Naive thymus-derived CD4-positive, alpha-beta T cell (primary cell): ENCODE measurements around the gene ACOXL. TPM values are rescaled to one million over a fixed set of nuclear protein-coding genes. Genes with fewer than 3 reads are reported as not detected.

ENCODE experiments used
- ATAC-seq: fragments of 150-1000 bp; cut with Tn5 transposase; 2 replicates; pipeline ENCODE4 v1.10.0; 2021; ENCODE audit warnings: mild to moderate bottlenecking, moderate library complexity
- CTCF ChIA-PET: fragments of 350-600 bp; sonication (Branson Sonifier 250); formaldehyde crosslinking; loops from one replicate; lab custom pipeline; 2021; ENCODE audit warnings: antibody characterized with exemption; lab: Charles Lee
- POLR2A ChIA-PET: fragments of 350-600 bp; sonication (Branson Sonifier 250); formaldehyde crosslinking; loops from one replicate; lab custom pipeline; 2021; ENCODE audit warnings: antibody characterized with exemption, inconsistent platforms; lab: Charles Lee
- DNase-seq, 9 donors: peaks; one replicate each; pipeline versions ENCODE4 v3.0.0 to v3.0.0-alpha.2; 2020 to 2022; ENCODE audit warnings: mixed read lengths in 1 of 9
- H3K27ac ChIP-seq: one replicate; pipeline ENCODE4 v1.7.0; 2013; ENCODE audit warnings: mild to moderate bottlenecking, low read depth, low read length, moderate library complexity
- H3K27me3 ChIP-seq, 2 donors: one replicate each; pipeline ENCODE4 v1.7.0; 2013; ENCODE audit warnings: low read length in 2 of 2, mild to moderate bottlenecking in 2 of 2, moderate library complexity in 2 of 2; ENCODE audit not compliant: control insufficient read depth in 2 of 2, insufficient read depth in 2 of 2
- H3K36me3 ChIP-seq, 3 experiments: 1 replicate in 2 of 3; 2 replicates in 1 of 3; pipeline ENCODE4 v1.7.0; 2013; ENCODE audit warnings: low read length in 3 of 3, mild to moderate bottlenecking in 3 of 3, moderate library complexity in 1 of 3; ENCODE audit not compliant: insufficient read depth in 3 of 3, control insufficient read depth in 2 of 3
- H3K4me1 ChIP-seq, 2 donors: one replicate each; pipeline ENCODE4 v1.7.0; 2013; ENCODE audit warnings: low read length in 2 of 2, mild to moderate bottlenecking in 2 of 2, moderate library complexity in 1 of 2; ENCODE audit not compliant: control insufficient read depth in 2 of 2, insufficient read depth in 2 of 2
- H3K4me3 ChIP-seq: 2 replicates; pipeline ENCODE4 v1.7.0; 2013; ENCODE audit warnings: mild to moderate bottlenecking, low read length
- H3K9me3 ChIP-seq, 3 experiments: 1 replicate in 2 of 3; 2 replicates in 1 of 3; pipeline ENCODE4 v1.7.0; 2013; ENCODE audit warnings: low read length in 3 of 3; ENCODE audit not compliant: control insufficient read depth in 2 of 3
- H3K27ac Mint-ChIP-seq, 9 donors: one replicate each; pipeline ENCODE4 v1.8.0; 2020 to 2022; ENCODE audit warnings: mixed read lengths in 9 of 9, mild to moderate bottlenecking in 8 of 9, moderate library complexity in 5 of 9, inconsistent platforms in 2 of 9
- H3K27me3 Mint-ChIP-seq, 5 donors: one replicate each; pipeline ENCODE4 v1.8.0; 2021 to 2022; ENCODE audit warnings: mixed read lengths in 5 of 5, mild to moderate bottlenecking in 1 of 5
- H3K36me3 Mint-ChIP-seq, 5 donors: one replicate each; pipeline ENCODE4 v1.8.0; 2020 to 2022; ENCODE audit warnings: mixed read lengths in 5 of 5, mild to moderate bottlenecking in 3 of 5, inconsistent platforms in 1 of 5
- H3K4me1 Mint-ChIP-seq, 7 donors: one replicate each; pipeline ENCODE4 v1.8.0; 2020 to 2022; ENCODE audit warnings: mixed read lengths in 7 of 7, mild to moderate bottlenecking in 3 of 7, inconsistent platforms in 1 of 7
- H3K4me3 Mint-ChIP-seq, 10 donors: one replicate each; pipeline ENCODE4 v1.8.0; 2020 to 2022; ENCODE audit warnings: mild to moderate bottlenecking in 10 of 10, mixed read lengths in 10 of 10, moderate library complexity in 6 of 10, inconsistent platforms in 2 of 10
- H3K9me3 Mint-ChIP-seq, 11 donors: one replicate each; pipeline ENCODE4 v1.8.0; 2020 to 2022; ENCODE audit warnings: mixed read lengths in 11 of 11, mild to moderate bottlenecking in 4 of 11, inconsistent platforms in 1 of 11, moderate library complexity in 1 of 11
- intact Hi-C, 2 donors: fragments of 100-400 bp; cut with micrococcal nuclease; formaldehyde crosslinking; loops; one replicate each; pipeline ENCODE4 v1.15.1; 2023
- polyA plus RNA-seq, 2 donors: library from polyadenylated mRNA; unstranded; fragments of 300-500 nt; fragmentation: Illumina TruSeq; gene quantifications; one replicate each; pipeline ENCODE4 v1.2.3, GENCODE V29; 2021
- total RNA-seq, 6 experiments: library from RNA in 5 of 6; stranded (reverse) in 5 of 6; gene quantifications; 1 replicate in 5 of 6; 2 replicates in 1 of 6; pipeline ENCODE4 v1.2.3 and lab custom pipeline; 2021 to 2026

Gene ACOXL
- total and polyA plus RNA-seq, 7 experiments from 2014 or later: 0.29 TPM; not detected in 6

DNA sequence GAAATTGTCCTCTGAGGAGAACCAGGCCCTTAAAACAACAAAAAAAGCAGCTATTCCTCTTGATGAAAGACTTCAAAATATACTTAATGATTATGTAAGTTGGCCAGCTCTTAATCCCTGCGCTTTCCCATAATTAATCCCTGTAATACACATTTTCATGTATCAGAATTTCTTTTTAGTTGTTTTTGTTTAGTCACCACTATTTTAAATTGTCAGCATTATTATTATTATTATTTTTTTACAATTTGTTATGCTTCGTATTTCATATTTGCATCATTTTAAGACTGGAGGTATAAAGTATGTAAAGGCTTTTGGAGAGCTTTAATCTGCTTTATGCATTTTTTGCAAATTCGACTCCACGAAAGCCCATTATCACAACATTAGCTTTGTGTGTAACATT is 152.9 kb downstream of the ACOXL start:
- intact Hi-C loops: no loop called here
- POLR2A ChIA-PET: no interaction called here
- H3K27me3 Mint-ChIP-seq: peaks cover 0 to 73% (median 7%) of the 10 kb centered on the region in 5 donors
- peaks cover 0 to 3% (median 0%) of the 10 kb centered on the region in 3 experiments for H3K9me3 ChIP-seq
- H3K27ac ChIP-seq: no peak overlapping the region
- H3K27me3 ChIP-seq: no peaks in the 10 kb centered on the region
- H3K4me3 Mint-ChIP-seq: no peak overlapping the region
- DNase-seq: no peak
- peaks cover 0 to 11% (median 0%) of the 10 kb centered on the region in 5 donors for H3K36me3 Mint-ChIP-seq
- H3K36me3 ChIP-seq: no peaks in the 10 kb centered on the region
- H3K4me1 ChIP-seq: peaks cover 0 to 3% of the 10 kb centered on the region in 2 donors
- H3K27ac Mint-ChIP-seq: no peak overlapping the region
- ATAC-seq: no peak
- CTCF ChIA-PET: no interaction called here
- H3K9me3 Mint-ChIP-seq: peaks cover 0 to 12% (median 0%) of the 10 kb centered on the region in 11 donors
- no peak overlapping the region for H3K4me3 ChIP-seq
- H3K4me1 Mint-ChIP-seq: peaks cover 0 to 8% (median 0%) of the 10 kb centered on the region in 7 donors

DNA sequence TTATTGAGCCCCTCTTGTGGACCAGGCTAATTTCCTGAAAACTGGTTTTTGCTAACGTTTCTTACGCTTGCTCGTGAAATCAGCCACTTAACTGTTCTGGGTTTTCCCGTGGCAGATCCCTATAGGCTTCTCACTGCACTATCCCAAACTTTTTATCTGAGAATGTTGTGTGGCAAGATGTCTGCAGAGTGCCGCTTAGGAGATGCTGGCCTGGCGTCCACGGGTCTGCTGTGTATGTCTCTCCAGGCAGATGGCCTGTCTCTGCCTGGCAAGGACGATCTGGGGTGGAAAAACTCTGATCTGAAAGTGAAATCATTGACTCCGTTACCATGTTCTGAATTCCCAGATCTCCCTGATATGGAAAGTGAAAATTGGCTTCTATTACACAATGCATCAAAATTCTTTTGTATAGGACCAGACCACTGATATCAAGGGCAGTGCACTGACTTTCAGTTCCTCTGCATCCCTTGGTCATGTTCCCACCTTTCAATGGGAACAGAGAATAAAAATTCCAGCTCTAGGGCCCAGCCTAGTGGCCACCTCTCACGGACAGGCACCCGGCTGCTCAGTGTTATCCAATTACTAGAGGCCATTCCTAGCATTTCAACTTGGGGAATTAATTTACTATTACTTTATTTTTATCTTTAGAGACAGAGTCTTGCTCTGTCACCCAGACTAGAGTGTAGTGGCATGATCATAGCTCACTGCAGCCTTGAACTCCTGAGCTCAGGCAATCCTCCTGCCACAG is 154.6 kb downstream of the ACOXL start:
- H3K9me3 Mint-ChIP-seq: peaks cover 0 to 10% (median 1%) of the 10 kb centered on the region in 11 donors
- peaks cover 0 to 2% (median 0%) of the 10 kb centered on the region in 5 donors for H3K36me3 Mint-ChIP-seq
- intact Hi-C loops: no loop called here
- no peaks in the 10 kb centered on the region for H3K27me3 ChIP-seq
- no peaks in the 10 kb centered on the region for H3K36me3 ChIP-seq
- peaks cover 0 to under 1% of the 10 kb centered on the region in 2 donors for H3K4me1 ChIP-seq
- no peak overlapping the region for H3K27ac ChIP-seq
- H3K4me3 ChIP-seq: no peak overlapping the region
- peaks cover 0 to under 1% (median 0%) of the 10 kb centered on the region in 3 experiments for H3K9me3 ChIP-seq
- peaks cover 0 to 3% (median 0%) of the 10 kb centered on the region in 7 donors for H3K4me1 Mint-ChIP-seq
- ChIA-PET POLR2A (no interaction called here), CTCF (no interaction called here)
- H3K27ac Mint-ChIP-seq: no peak overlapping the region
- DNase-seq: no peak
- no peak overlapping the region for H3K4me3 Mint-ChIP-seq
- ATAC-seq: no peak
- H3K27me3 Mint-ChIP-seq: peaks cover 0 to 75% (median 8%) of the 10 kb centered on the region in 5 donors

DNA sequence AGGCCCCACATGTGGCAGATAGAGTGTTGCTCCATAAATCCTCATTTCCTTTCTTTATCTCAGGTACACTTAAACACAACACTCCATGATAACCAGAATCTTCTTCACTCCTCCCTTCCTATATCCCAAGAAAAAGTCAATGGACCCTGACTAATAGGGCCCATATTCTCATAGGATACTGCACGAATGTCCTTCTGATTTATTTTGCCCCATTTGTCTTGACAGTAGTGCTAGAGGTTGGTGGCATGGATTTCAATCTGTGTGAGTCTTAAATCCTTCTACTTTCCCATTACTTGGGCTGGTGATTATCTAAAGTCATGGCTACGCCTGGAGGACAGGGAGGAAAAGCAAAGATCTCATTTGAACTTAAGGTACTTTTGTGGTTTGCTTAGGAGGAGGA is 156.0 kb downstream of the ACOXL start:
- H3K4me1 Mint-ChIP-seq: no peaks in the 10 kb centered on the region
- no peak for DNase-seq
- CTCF ChIA-PET: no interaction called here
- H3K4me3 Mint-ChIP-seq: no peak overlapping the region
- Histone ChIP-seq H3K9me3 (no peaks in the 10 kb centered on the region), H3K27ac (no peak overlapping the region), H3K36me3 (no peaks in the 10 kb centered on the region), H3K4me1 (no peaks in the 10 kb centered on the region), H3K4me3 (no peak overlapping the region), H3K27me3 (no peaks in the 10 kb centered on the region)
- POLR2A ChIA-PET: no interaction called here
- H3K36me3 Mint-ChIP-seq: no peaks in the 10 kb centered on the region
- H3K9me3 Mint-ChIP-seq: peaks cover 0 to 10% (median 0%) of the 10 kb centered on the region in 11 donors
- no peak overlapping the region for H3K27ac Mint-ChIP-seq
- peaks cover 0 to 71% (median 9%) of the 10 kb centered on the region in 5 donors for H3K27me3 Mint-ChIP-seq
- intact Hi-C loops: no loop called here
- no peak for ATAC-seq

DNA sequence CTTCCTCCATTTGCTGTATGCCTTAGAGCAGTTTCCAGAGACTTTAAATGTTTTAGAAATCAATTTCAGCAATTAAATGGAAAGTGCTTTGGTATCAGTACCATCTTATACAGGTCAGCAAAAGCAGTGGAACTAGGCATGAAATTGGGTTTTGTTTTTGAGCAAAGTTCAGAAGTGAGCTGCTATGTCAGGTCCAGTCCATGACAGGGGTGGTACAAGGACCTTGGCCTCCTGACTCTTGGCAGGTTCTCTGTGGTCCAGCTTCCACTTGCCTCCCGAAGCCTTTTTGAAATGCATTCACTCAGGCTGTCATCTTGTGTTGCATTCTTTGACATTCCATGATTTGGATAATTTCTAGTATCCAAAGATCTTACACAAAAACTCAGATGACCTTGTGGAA is 159.3 kb downstream of the ACOXL start:
- Mint-ChIP-seq H3K27ac (no peak overlapping the region), H3K4me3 (no peak overlapping the region), H3K36me3 (peaks cover 0 to 7% (median 0%) of the 10 kb centered on the region in 5 donors), H3K27me3 (peaks cover 9 to 79% (median 17%) of the 10 kb centered on the region in 5 donors), H3K4me1 (no peaks in the 10 kb centered on the region), H3K9me3 (peaks cover 0 to 19% (median 2%) of the 10 kb centered on the region in 11 donors)
- ChIA-PET CTCF (no interaction called here), POLR2A (no interaction called here)
- ATAC-seq: no peak
- intact Hi-C loops: no loop called here
- no peak overlapping the region for H3K4me3 ChIP-seq
- no peaks in the 10 kb centered on the region for H3K9me3 ChIP-seq
- H3K4me1 ChIP-seq: no peaks in the 10 kb centered on the region
- H3K36me3 ChIP-seq: no peaks in the 10 kb centered on the region
- no peak for DNase-seq
- no peak overlapping the region for H3K27ac ChIP-seq
- H3K27me3 ChIP-seq: no peaks in the 10 kb centered on the region

DNA sequence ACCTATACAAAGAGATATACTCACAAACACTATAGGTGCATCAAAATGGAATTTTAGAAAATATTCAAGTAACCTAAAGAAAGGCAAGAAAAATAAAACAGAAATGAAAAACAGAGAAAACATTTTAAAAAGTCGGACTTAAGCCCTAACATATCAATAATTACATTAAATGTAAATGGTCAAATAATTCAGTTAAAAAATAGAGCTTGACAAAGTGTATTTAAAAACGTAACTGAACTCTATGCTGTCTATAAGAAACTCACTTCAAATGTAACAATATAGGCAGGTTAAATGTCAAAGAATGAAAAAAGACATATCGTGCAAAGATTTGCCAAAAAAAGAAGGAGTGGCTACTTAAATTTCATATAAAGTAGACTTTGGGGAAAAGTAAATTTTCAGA is 163.9 kb downstream of the ACOXL start:
- ATAC-seq (no peak), DNase-seq (no peak)
- peaks cover 0 to 12% (median 2%) of the 10 kb centered on the region in 11 donors for H3K9me3 Mint-ChIP-seq
- no peak overlapping the region for H3K4me3 ChIP-seq
- POLR2A ChIA-PET: no interaction called here
- no peaks in the 10 kb centered on the region for H3K4me1 ChIP-seq
- CTCF ChIA-PET: no interaction called here
- H3K4me3 Mint-ChIP-seq: no peak overlapping the region
- H3K36me3 Mint-ChIP-seq: peaks cover 0 to 7% (median 0%) of the 10 kb centered on the region in 5 donors
- no peak overlapping the region for H3K27ac ChIP-seq
- no peaks in the 10 kb centered on the region for H3K4me1 Mint-ChIP-seq
- no peak overlapping the region for H3K27ac Mint-ChIP-seq
- H3K9me3 ChIP-seq: no peaks in the 10 kb centered on the region
- intact Hi-C loops: no loop called here
- H3K36me3 ChIP-seq: no peaks in the 10 kb centered on the region
- H3K27me3 ChIP-seq: no peaks in the 10 kb centered on the region
- H3K27me3 Mint-ChIP-seq: peaks cover 3 to 61% (median 9%) of the 10 kb centered on the region in 5 donors

DNA sequence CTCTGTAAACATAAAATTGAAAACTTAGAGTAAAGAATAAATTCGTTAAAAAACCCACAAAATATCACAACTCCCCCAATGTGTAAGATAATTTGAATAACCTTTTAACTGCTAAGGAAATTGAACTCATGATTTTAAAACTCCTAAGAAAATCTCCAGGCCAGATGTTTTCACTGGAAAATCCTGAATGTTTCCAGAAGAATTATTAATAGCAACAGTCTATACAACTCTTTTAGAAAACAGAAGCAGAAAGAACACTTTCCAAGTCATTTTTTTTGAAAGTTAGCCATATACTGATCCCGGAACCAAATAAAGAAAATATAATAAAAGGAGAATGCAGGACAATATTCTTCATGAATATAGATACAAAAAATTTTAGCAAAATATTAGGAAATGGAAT is 165.6 kb downstream of the ACOXL start:
- CTCF ChIA-PET: no interaction called here
- Histone ChIP-seq H3K27me3 (no peaks in the 10 kb centered on the region), H3K9me3 (no peaks in the 10 kb centered on the region), H3K27ac (no peak overlapping the region), H3K4me1 (no peaks in the 10 kb centered on the region), H3K36me3 (no peaks in the 10 kb centered on the region), H3K4me3 (no peak overlapping the region)
- Mint-ChIP-seq H3K4me1 (no peaks in the 10 kb centered on the region), H3K4me3 (no peak overlapping the region), H3K36me3 (peaks cover 0 to 7% (median 0%) of the 10 kb centered on the region in 5 donors), H3K27ac (no peak overlapping the region), H3K27me3 (peaks cover 3 to 52% (median 9%) of the 10 kb centered on the region in 5 donors), H3K9me3 (peaks cover 0 to 12% (median 0%) of the 10 kb centered on the region in 11 donors)
- POLR2A ChIA-PET: no interaction called here
- ATAC-seq (no peak), DNase-seq (no peak)
- intact Hi-C loops: no loop called here

DNA sequence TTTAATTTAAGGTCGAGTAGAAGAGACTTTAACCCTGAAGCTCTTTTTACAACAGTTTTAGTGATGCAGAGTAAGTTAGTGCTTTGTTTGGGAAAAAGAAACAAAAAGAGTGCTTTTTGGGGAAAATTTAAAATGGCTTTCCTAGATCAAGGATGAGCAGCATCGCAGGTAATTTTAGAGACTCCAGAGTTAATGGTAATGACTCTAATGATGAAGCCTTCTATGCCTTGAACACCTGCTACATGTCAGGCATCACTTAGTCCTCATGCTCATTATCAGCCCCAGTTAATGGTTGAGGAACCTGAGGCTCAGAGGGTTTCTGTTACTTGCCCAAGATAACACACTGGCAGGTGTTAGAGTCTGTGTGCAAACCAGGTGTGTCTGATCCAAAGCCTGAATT is 167.8 kb downstream of the ACOXL start:
- ChIA-PET CTCF (no interaction called here), POLR2A (no interaction called here)
- Mint-ChIP-seq H3K4me1 (peaks cover 0 to 4% (median 0%) of the 10 kb centered on the region in 7 donors), H3K27ac (no peak overlapping the region), H3K4me3 (no peak overlapping the region), H3K9me3 (peaks cover 0 to 11% (median 2%) of the 10 kb centered on the region in 11 donors), H3K36me3 (peaks cover 0 to 7% (median 0%) of the 10 kb centered on the region in 5 donors), H3K27me3 (peaks cover 0 to 37% (median 3%) of the 10 kb centered on the region in 5 donors)
- Histone ChIP-seq H3K27ac (no peak overlapping the region), H3K27me3 (no peaks in the 10 kb centered on the region), H3K9me3 (no peaks in the 10 kb centered on the region), H3K4me3 (no peak overlapping the region), H3K36me3 (no peaks in the 10 kb centered on the region), H3K4me1 (no peaks in the 10 kb centered on the region)
- no peak for ATAC-seq
- intact Hi-C loops: no loop called here
- DNase-seq: no peak
